IPS DF 6.9 (cell line): ENCODE measurements around the gene ITGB6.

Source experiments
- DNase-seq: peaks from one replicate; pipeline ENCODE4 v3.0.0-alpha.2; 2013; ENCODE audit warnings: low read depth, low spot score
- H3K27ac ChIP-seq: one replicate; pipeline ENCODE4 v1.5.1; 2013; ENCODE audit warnings: low read length, control low read depth
- H3K27me3 ChIP-seq: 2 replicates; pipeline ENCODE4 v1.6.1; 2013; ENCODE audit warnings: mild to moderate bottlenecking, low read length; ENCODE audit not compliant: control insufficient read depth, insufficient read depth
- H3K36me3 ChIP-seq: 2 replicates; pipeline ENCODE4 v1.6.1; 2013; ENCODE audit warnings: low read length; ENCODE audit not compliant: control insufficient read depth, insufficient read depth
- H3K4me1 ChIP-seq: 2 replicates; pipeline ENCODE4 v1.6.1; 2013; ENCODE audit warnings: low read length; ENCODE audit not compliant: control insufficient read depth, insufficient read depth
- H3K4me3 ChIP-seq: 2 replicates; pipeline ENCODE4 v1.5.1; 2013; ENCODE audit warnings: mild to moderate bottlenecking, low read length
- H3K9me3 ChIP-seq: 2 replicates; pipeline ENCODE4 v1.6.1; 2013; ENCODE audit warnings: low read length, inconsistent platforms; ENCODE audit not compliant: control insufficient read depth, insufficient read depth
- WGBS: extraction: QIAGEN DNeasy Blood & Tissue Kit; methylation state at CpG from one replicate; pipeline ENCODE4 v1.1.7; 2013; ENCODE audit warnings: mixed read lengths, missing lambda C conversion rate; ENCODE audit not compliant: insufficient read length, insufficient coverage; 5-methylcytosine and 5-hydroxymethylcytosine counted together

The ITGB6 gene

DNA sequence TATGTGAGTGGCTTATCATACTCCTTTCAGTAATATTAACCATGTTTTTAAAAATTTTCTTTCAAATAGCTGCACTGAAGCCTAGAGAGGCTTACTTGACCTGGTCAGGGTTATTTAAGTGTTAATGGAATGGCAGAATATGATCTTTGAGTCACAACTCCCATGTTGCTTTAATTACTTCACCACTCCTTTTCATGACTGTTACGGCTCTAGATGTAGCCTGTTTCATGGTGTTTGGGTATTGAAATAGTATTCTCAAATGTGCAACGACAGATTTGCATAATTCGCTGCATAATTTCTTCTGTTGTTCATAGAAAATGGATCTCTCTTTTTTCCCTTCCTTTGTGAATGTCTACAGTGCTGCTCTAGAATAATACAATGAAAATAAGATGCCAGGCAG is 86.1 kb downstream of the ITGB6 start:
- H3K27me3 ChIP-seq, result no peaks in the 10 kb centered on the region
- H3K36me3 ChIP-seq, result no peaks in the 10 kb centered on the region
- H3K27ac ChIP-seq, result no peak overlapping the region
- DNase-seq, result no peak
- no peaks in the 10 kb centered on the region for H3K4me1 ChIP-seq
- WGBS, result no CpG with 5 or more reads among the region's 3 CpGs
- H3K4me3 ChIP-seq, result no peak overlapping the region
- no peaks in the 10 kb centered on the region for H3K9me3 ChIP-seq

DNA sequence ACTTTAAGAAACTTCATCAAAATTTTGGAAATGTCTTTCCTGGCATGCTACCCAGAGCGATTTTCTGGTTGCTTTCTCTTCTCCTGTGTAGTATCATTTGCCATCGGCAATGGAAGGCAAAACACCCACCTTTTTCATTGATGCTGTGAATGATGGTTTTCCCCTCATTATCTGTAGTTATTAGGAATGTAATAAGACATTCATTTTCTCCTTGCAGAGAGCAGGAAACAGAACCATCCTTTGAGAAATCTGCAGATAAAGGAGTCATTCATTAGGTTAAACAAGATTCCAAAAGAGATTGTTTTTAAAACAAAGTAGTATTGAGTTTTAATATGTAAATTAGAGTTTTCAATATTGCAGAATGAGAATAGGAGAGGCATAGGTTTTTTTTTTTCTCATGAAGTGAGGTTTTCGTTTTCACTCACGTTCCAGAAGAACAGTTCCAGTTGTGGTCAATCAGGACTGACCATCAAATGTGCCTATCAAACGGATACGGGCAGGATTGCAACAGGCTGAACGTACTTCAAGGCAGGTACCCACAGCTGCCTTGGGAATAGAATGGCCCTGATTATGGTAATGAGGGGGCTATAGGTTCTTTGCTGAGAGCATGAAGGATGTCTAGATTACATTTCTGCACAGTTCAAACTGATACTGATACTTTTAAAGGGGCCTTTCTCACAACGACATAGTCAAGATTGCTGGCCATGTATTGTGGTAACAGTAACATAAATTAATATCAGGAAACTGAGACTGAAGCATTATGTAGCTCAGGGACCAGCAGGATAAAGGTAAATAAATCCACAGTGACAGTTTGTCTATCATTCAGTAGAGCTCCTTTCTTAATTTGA is 87.9 kb downstream of the ITGB6 start:
- Histone ChIP-seq H3K4me3 (no peak overlapping the region), H3K27me3 (no peaks in the 10 kb centered on the region), H3K36me3 (no peaks in the 10 kb centered on the region), H3K27ac (no peak overlapping the region), H3K9me3 (no peaks in the 10 kb centered on the region), H3K4me1 (no peaks in the 10 kb centered on the region)
- no peak for DNase-seq
- WGBS, result no CpG with 5 or more reads among the region's 8 CpGs

DNA sequence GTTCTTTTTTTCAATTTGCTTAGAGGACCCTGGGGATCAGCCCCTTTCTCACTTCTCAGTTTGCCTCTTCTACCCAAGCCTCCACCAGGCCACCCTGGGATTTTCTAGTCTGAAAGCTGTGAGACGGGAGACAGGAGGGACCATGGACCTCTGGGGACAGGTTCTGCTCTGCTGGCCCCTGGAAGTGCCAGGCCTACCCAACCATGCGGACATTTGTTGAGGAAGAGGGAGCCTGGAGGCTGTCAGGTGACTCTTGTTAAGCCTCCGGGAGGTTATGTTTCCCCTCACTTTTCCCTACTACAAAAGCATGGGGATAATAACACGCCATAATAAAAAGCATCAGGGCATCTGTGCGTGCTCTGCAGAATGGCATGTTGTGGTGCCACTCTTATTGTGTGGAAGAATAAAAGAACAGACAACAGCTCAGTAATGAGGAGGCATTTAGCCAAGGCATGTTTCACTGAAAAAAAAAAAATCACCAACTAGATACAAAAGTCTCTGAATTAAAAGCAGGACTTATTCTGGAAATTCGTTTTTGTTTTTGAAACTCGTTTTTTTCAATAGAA is 89.3 kb downstream of the ITGB6 start:
- H3K4me1 ChIP-seq, result no peaks in the 10 kb centered on the region
- H3K4me3 ChIP-seq, result no peak overlapping the region
- DNase-seq, result no peak
- no CpG with 5 or more reads among the region's 7 CpGs for WGBS
- no peaks in the 10 kb centered on the region for H3K27me3 ChIP-seq
- no peak overlapping the region for H3K27ac ChIP-seq
- no peaks in the 10 kb centered on the region for H3K9me3 ChIP-seq
- no peaks in the 10 kb centered on the region for H3K36me3 ChIP-seq

DNA sequence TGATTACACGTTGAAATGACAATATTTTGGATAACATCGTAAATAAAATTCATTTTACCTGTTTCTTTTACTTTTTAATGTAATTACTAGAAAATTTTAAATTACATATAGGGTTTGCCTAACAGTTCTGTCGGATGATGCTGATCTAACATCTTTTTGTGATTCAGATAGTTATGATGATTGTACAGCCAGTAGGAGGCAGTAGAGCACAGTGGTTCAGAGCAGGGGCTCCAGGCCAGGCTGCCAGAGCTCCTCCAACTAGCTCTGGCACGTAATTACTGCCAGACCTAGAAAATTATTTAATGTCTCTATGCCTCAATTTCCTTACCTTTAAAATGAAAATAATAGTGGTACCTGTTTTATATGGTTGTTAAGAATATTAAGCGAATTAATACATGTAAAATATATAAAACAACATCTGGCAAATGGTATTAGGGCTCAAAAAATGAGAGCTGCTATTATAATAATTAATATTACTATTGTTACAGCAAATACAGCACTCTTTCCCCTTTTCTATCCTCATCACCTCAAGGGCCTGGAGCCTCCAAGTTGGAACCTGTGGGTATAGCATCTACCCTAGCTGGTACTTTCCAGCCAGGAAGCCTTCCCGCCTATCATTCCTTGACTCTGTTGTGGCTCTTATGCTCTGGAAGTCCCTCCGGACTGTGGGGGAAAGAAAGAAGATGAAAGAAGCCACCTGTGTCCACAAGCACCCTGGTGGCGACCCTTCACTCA is 90.0 kb downstream of the ITGB6 start:
- no peaks in the 10 kb centered on the region for H3K27me3 ChIP-seq
- WGBS, result no CpG with 5 or more reads among the region's 8 CpGs
- no peaks in the 10 kb centered on the region for H3K9me3 ChIP-seq

GRCh38 chr2:160109243-160109642 is 90.8 kb downstream of the ITGB6 start:
- Histone ChIP-seq H3K27ac (no peak overlapping the region), H3K36me3 (no peaks in the 10 kb centered on the region), H3K27me3 (no peaks in the 10 kb centered on the region), H3K9me3 (no peaks in the 10 kb centered on the region), H3K4me1 (no peaks in the 10 kb centered on the region), H3K4me3 (no peak overlapping the region)
- no peak for DNase-seq
- WGBS, result no CpG with 5 or more reads among the region's 3 CpGs

More for the DNA sequence above, 90.0 kb downstream of the ITGB6 start:
- no peaks in the 10 kb centered on the region for H3K4me1 ChIP-seq
- H3K4me3 ChIP-seq, result no peak overlapping the region
- peak; percentile 29 for DNase-seq
- H3K27ac ChIP-seq, result no peak overlapping the region
- no peaks in the 10 kb centered on the region for H3K36me3 ChIP-seq

- no peak for DNase-seq
- no CpG with 5 or more reads among the region's 2 CpGs for WGBS
- Histone ChIP-seq H3K9me3 (no peaks in the 10 kb centered on the region), H3K4me1 (no peaks in the 10 kb centered on the region), H3K4me3 (no peak overlapping the region), H3K27ac (no peak overlapping the region), H3K36me3 (no peaks in the 10 kb centered on the region), H3K27me3 (no peaks in the 10 kb centered on the region)
These were observed 91.4 kb downstream of the ITGB6 start for GRCh38 chr2:160108646-160109045.

DNA sequence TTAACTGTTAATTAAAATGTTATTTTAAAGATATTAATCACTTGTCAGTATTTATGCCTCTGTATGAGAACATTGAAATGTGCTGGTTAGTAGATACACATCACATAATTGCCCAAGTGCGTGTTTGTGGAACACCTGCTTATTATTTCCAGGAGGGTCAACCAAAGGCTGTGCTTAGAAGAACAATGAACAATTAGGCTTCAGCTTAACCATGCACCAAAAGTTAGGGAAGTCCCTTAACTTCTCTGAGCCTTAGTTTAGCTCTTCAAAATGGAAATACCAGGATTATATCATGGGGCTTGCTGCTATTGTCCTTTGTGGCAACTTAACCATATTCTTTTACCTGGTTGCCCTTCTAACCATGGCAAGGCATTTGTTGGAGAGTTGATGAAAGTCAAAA is 94.7 kb downstream of the ITGB6 start:
- no peaks in the 10 kb centered on the region for H3K4me1 ChIP-seq
- WGBS, result no CpG with 5 or more reads among the region's 1 CpG

DNA sequence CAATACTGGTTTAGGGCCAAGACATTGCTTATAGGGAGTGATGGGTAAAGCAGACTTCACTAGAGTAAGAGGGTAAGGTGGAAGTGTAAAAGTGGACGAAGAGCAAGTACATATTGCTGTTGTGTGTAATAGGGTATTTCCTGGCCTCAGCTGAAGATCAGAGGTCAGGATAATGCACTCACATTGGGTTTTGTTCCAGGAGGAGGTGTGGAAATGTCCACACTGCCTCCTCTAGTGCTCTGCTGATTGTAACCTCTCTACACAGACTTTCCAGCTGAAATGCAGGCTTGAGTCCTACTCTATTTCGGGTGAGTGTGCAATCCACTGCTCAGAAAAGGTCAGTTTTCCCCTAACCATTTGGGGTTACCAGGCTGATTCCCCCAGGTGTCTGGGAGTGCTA is 96.0 kb downstream of the ITGB6 start:
- Histone ChIP-seq H3K36me3 (no peaks in the 10 kb centered on the region), H3K4me3 (no peak overlapping the region), H3K9me3 (no peaks in the 10 kb centered on the region), H3K27me3 (no peaks in the 10 kb centered on the region), H3K4me1 (no peaks in the 10 kb centered on the region), H3K27ac (no peak overlapping the region)
- WGBS, result no CpG with 5 or more reads among the region's 2 CpGs
- DNase-seq, result no peak

More for the DNA sequence above, 94.7 kb downstream of the ITGB6 start:
- H3K36me3 ChIP-seq, result no peaks in the 10 kb centered on the region
- DNase-seq, result no peak
- no peaks in the 10 kb centered on the region for H3K9me3 ChIP-seq
- H3K4me3 ChIP-seq, result no peak overlapping the region
- no peak overlapping the region for H3K27ac ChIP-seq
- no peaks in the 10 kb centered on the region for H3K27me3 ChIP-seq

DNA sequence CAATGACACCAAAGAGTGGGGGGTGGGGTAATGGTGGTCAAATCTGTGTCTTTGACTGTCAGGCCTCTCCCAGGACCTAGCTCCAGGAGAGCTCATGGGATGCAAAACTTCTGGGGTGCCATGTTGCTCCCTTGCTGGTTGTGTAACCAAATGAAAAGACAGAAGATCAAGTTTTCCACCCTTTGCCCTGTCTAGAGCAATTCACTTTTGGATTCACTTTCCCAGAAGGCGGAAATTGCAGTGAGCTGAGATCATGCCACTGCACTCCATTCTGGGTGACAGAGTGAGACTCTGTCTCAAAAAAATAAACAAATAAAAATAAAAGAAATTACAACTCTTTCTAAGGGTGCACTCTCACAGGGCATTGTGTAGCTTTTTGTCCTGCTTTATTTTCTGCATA is 102.7 kb downstream of the ITGB6 start:
- Histone ChIP-seq H3K4me3 (no peak overlapping the region), H3K27ac (no peak overlapping the region), H3K27me3 (no peaks in the 10 kb centered on the region), H3K36me3 (no peaks in the 10 kb centered on the region), H3K9me3 (peaks cover 2% of the 10 kb centered on the region; the same call in 1 of the 2 replicates), H3K4me1 (no peaks in the 10 kb centered on the region)
- WGBS, result no CpG with 5 or more reads among the region's 1 CpG
- no peak for DNase-seq

GRCh38 chr2:160096409-160096808 is 103.7 kb downstream of the ITGB6 start:
- H3K36me3 ChIP-seq, result no peaks in the 10 kb centered on the region
- WGBS, result no CpG with 5 or more reads among the region's 4 CpGs
- H3K9me3 ChIP-seq, result peaks cover 2% of the 10 kb centered on the region; the same call in 1 of the 2 replicates
- H3K27ac ChIP-seq, result no peak overlapping the region
- no peak for DNase-seq
- no peaks in the 10 kb centered on the region for H3K27me3 ChIP-seq
- H3K4me1 ChIP-seq, result no peaks in the 10 kb centered on the region
- H3K4me3 ChIP-seq, result no peak overlapping the region
